ENCODE measurements around the gene ARHGEF18.
"Not testable (repeated sequence)": the region's sequence is repeated elsewhere in the genome, so short reads cannot be mapped to it uniquely, and the experiment has no call there.

Gene ARHGEF18

DNA sequence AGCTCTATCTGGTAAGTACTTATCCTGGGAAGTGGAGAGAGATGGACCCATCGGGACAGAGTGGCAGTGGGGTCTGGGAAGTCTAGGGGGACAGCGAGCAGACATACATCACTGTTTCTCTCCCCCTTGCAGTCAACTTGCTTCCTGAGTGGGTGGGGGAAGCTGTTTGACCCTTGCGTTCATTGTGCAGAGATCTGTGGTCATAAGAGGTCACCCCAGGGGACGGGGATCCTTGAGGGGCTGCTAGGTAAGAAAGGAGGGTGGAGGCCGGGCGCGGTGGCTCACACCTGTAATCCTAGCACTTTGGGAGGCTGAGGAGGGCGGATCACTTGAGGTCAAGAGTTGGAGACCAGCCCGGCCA lies 474 bp downstream of the ARHGEF18 start:
- DNase-seq = no peak

DNA sequence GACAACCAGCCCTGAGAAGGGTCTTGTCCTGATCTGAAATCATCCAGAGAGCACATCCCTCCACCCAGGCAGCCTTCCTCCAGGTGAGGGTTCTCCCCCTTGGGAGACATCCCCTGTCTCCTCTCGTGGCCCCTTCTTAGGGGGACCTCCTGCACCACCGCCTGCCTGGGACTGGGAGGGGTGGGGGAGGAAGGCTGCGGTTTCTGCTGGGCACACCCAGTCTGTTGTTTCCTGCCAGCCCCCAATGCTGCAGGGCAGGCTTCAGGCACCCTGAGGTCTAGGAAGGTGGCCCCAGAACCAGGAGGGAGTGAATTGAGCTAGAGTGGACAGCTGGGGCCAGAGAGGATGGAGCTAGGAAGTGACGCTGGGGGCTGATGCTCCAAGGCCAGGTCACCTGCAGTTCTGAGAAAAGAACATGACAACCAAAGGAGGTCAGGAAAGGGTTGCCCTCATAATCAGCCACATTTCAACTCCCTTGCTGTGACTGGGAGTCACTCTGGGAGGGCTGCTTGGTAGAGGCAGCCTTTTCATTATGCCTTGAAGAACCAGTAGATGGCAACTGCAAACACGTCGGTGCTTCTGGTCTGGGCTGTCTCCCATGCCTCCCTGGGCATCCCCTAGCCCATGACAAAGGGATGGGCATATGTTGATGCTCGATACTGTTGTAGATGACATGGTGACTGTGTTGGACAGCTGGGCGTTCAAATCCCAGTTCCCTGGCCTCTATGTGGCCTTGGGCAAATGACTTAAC lies 1.4 kb downstream of the ARHGEF18 start:
- DNase-seq = no peak

GRCh38 chr19:7351861-7352260 lies 3.1 kb downstream of the ARHGEF18 start:
- no peak for DNase-seq

GRCh38 chr19:7355151-7355820 lies 6.5 kb downstream of the ARHGEF18 start:
- no peak for DNase-seq

DNA sequence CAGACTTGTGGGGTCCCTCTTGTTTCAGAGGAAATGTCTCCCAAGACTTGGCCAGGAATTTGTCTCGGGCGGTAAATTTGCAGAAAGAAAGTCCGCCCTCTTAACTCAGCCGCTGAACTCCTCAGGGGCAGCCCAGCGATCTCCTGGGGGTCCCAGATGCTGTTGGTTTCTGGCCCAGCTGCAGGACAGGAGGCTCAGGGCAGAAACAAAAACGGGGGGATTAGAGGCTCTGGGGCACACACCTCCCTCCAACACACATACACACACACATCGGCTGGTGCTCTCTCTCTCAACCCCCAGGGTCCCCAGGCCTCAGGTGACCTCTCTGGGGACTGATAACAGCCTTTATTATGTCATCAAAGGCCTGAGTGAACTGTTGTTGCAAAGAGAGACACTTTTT lies 7.1 kb downstream of the ARHGEF18 start:
- no peak for DNase-seq

DNA sequence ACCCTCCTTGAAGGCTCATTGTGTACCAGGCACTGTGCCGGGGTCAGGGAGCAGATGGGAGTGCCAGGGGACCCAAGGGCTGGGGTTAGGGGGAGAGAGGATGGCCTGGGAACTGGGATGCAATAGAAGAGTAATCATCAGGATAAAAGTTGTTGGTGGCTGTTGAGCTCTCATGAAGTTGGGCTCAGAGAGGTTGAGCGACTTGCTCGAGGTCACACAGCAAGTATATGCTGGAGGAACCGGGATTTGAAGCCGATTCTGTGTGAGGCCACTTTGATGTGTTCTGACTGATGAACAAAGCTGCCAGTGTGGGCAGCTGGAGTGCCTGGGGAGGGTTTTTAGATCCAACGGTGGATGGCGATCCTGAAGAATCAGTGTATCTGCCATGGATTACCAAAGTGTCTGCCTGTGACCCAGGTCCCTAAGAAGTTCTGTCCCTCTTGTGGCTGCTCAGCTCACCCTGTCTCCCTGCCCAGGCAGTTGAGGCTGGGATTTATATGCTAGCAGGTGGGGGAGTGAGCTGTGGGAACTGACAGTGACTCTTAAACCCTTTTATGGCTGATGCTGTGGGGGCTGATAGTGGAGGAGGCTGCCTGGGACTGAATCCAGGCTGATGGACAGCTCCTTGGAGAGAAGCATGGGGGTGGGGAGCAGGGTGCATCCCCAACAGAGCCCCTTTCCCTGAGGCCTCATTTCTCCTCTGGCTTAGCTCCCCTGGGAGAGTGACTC lies 8.3 kb downstream of the ARHGEF18 start:
- DNase-seq = no peak

DNA sequence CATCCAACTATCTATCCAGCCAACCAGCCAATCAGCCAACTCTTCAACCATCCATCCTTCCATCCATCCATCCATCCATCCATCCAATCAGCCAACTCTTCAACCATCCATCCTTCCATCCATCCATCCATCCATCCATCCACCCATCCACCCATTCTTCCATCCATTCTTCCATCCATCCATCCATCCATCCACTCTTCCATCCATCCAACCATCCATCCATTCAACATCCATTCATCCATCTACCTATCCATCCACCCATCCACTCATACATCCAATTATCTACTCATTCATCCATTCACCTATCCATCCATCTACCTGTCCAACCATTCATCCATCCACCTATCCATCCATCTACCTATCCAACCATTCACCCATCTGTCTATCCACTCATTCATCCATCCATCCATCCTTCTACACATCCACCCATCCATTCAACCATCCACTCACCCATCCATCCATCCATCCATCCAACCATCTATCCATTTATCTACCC lies 9.4 kb downstream of the ARHGEF18 start:
- DNase-seq = no peak

GRCh38 chr19:7360393-7360984 lies 11.8 kb downstream of the ARHGEF18 start:
- no peak for DNase-seq

DNA sequence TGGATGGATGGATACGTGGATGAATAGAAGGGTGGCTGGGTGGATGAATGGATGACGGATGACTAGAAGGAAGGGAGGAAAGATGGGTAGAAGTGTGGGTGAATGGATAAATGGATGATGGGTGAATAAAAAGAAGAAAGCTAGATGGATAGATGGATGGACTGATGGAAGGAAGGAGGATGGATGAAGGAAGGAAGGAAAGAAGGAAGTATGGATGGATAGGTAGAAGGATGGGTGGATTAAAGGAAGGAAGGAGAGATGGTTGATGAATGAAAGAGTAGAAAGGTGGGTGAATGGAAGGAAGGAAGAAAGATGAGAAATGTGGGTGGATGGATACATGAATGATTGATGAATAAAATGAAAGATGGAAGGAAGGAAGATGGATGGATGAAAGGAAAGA lies 14.5 kb downstream of the ARHGEF18 start:
- DNase-seq = no peak

GRCh38 chr19:7366701-7367420 lies 18.1 kb downstream of the ARHGEF18 start:
- no peak for DNase-seq

- DNase-seq = no peak
Observed at GRCh38 chr19:7368456-7368855, 19.7 kb downstream of the ARHGEF18 start.

- not testable (repeated sequence) for DNase-seq
Observed at GRCh38 chr19:7368866-7369265, 20.1 kb downstream of the ARHGEF18 start.

GRCh38 chr19:7370546-7370945 lies 21.8 kb downstream of the ARHGEF18 start:
- no peak for DNase-seq

GRCh38 chr19:7371001-7371400 lies 22.3 kb downstream of the ARHGEF18 start:
- DNase-seq = no peak

DNA sequence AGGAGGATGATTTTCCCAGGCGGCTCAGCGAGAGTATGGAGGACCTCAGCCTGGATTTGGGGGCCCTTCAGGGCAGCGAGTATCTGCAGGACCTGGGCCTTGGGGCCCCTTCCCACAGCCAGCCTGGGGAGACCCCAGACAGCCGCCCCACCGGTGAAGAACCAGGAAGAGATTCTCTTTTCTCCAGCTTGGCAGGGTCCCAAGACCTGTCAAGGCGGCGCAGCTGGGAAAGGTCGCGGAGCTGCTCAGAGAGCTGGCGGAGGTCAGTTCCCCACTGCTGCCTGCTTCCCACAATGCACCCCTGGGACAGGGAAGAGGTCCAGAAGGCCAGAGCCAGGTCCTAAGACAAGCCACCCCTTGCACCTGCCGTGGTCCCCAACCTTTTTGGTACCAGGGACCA lies 24.1 kb downstream of the ARHGEF18 start:
- no peak for DNase-seq

DNA sequence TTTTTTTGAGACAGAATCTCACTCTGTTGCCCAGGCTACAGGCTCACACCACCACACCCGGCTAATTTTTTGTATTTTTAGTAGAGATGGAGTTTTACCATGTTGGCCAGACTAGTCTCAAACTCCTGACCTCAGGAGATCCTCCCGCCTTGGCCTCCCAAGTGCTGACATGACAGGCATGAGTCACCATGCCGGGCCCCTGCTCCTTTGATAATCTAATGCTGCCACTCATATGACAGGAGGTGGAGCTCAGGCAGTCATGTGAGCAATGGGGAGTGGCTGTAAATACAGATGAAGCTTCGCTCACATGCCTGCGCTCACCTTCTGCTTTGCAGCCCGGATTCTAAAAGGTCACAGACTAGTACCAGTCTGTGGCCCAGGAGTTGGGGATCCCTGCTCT lies 25.1 kb downstream of the ARHGEF18 start:
- no peak for DNase-seq

GRCh38 chr19:7376151-7376852 lies 27.6 kb downstream of the ARHGEF18 start:
- no peak for DNase-seq

GRCh38 chr19:7377196-7377595 lies 28.5 kb downstream of the ARHGEF18 start:
- DNase-seq = no peak

- no peak for DNase-seq
Observed at GRCh38 chr19:7381073-7381390, 32.3 kb downstream of the ARHGEF18 start.

DNA sequence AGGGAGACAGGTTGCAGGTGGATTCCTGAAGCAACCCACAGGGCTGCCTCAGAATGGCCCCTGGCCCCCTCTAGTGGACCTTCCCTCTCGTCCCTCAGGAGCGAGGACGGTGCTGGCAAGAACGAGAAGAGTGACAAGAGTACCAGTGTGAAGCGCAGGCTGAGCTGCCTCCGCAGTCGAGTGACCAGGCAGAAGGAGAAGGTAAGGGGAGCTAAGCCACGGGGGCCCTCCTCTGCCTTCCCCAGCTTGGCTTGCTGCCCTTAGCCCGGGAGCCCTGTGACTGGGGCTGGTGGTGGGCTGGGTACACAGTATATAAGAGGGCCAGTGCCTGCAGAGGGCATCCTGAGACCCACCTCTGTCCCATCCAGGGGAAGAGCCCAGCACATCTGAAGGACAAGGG lies 34.0 kb downstream of the ARHGEF18 start:
- no peak for DNase-seq

DNA sequence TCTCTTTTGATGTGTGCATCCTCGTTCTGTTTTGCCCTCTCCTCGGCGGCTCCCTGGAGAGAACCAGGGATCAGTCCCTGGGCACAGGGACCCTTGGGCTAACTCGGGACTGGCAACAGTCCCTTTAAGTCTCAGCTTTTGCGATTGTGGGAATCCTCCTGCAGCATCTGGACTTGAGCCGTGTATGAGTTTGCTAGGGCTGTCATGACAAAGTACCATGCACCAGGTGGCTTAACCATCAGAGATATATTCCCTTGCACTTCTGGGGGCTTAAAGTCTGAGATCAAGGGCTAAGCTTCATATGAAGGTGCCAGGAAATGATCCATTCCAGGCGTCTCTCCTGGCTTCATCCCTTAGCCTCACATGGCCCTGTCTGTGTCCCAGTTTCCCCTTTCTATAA lies 34.5 kb downstream of the ARHGEF18 start:
- no peak for DNase-seq

DNA sequence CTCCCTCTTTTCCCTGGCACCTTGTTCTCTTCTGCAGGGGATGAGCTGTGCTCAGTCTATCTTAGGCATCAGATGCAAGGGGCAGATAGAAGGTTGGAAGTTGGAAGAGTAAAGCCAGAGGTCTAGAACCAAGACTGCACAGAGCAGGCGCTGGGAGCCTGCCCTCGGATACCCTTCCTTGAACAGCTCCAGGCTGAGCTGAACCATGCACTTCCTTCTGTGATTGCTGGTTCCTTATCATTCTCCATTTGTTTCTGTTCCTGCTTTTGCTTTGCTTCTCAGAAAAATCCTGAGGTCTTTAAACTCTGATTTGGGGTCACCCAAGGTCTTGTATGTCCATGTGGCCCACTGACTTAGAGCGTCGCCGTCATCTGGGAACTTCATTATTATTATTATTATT lies 36.3 kb downstream of the ARHGEF18 start:
- no peak for DNase-seq
